ENCODE measurements around the gene NEUROG3. TPM values are rescaled to one million over a fixed set of nuclear protein-coding genes. Genes with fewer than 3 reads are reported as not detected.

Gene NEUROG3, protein sequence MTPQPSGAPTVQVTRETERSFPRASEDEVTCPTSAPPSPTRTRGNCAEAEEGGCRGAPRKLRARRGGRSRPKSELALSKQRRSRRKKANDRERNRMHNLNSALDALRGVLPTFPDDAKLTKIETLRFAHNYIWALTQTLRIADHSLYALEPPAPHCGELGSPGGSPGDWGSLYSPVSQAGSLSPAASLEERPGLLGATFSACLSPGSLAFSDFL
- total RNA-seq (2014; rRNA removed; shearing (Covaris generic); ENCODE audit: low replicate concordance) = not detected in 2 replicates

- in situ Hi-C loops (cut with HindIII; ENCODE audit: low pct_unique_long_range_greater_than_20kb, low sequenced_read_pairs) = no loop called here
- no peak for DNase-seq (ENCODE audit: low read depth)
Measured at GRCh38 chr10:69573056-69573806, at the start of gene NEUROG3. NEUROG3 (minus strand) TSS chr10:69573422; CDS start chr10:69573043, 379 bp downstream.

DNA sequence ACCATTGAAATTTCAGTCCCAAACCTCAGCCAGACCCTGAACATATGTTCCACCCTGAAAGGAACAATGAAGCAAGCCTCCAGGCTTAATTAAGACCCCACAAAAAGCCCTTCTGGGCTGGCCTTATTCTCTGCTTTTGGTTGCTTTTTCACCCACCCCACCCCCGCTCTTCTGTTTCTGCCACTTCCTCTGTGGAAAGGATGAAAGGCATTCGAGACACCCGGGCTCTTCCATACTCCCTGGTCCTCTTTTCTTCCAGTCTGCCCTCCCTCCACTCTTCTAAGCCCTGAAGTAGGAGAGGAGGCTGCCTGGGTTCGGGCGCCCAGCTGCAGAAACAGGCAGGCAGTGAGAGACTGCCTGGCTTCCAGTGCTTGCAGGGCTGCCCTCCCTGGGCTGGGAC lies 47.4 kb upstream of the NEUROG3 start:
- no peak for DNase-seq (ENCODE audit: low read depth)
- in situ Hi-C loops (cut with HindIII; ENCODE audit: low pct_unique_long_range_greater_than_20kb, low sequenced_read_pairs) = no loop called here

GRCh38 chr10:69619626-69620025 lies 46.4 kb upstream of the NEUROG3 start:
- in situ Hi-C loops (cut with HindIII; ENCODE audit: low pct_unique_long_range_greater_than_20kb, low sequenced_read_pairs) = no loop called here
- no peak for DNase-seq (ENCODE audit: low read depth)

- in situ Hi-C loops (cut with HindIII; ENCODE audit: low pct_unique_long_range_greater_than_20kb, low sequenced_read_pairs) = no loop called here
- no peak for DNase-seq (ENCODE audit: low read depth)
Measured at GRCh38 chr10:69618746-69619145, 45.5 kb upstream of the NEUROG3 start.

- in situ Hi-C loops (cut with HindIII; ENCODE audit: low pct_unique_long_range_greater_than_20kb, low sequenced_read_pairs) = no loop called here
- DNase-seq (ENCODE audit: low read depth) = no peak
Measured at GRCh38 chr10:69616358-69616757, 43.1 kb upstream of the NEUROG3 start.

DNA sequence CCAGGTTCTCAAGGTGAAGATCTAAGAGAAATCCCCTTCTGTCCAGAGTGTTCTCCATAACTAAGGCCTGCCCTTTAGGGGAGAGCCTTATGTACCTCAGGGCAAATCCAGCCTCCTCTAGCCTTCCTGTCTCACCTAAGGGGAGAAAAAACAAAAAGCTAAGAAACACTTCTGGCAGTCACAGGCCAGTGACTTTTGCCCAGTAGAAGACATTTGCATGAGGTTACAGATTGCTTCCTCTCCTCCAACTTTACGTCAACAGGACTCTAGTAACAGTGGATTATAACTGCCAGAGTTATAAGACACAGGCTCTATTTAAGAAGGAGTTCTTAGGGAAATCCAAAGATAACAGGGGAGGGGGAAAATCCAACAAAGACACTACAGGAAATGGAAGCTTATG lies 40.9 kb upstream of the NEUROG3 start:
- in situ Hi-C loops (cut with HindIII; ENCODE audit: low pct_unique_long_range_greater_than_20kb, low sequenced_read_pairs) = no loop called here
- no peak for DNase-seq (ENCODE audit: low read depth)

DNA sequence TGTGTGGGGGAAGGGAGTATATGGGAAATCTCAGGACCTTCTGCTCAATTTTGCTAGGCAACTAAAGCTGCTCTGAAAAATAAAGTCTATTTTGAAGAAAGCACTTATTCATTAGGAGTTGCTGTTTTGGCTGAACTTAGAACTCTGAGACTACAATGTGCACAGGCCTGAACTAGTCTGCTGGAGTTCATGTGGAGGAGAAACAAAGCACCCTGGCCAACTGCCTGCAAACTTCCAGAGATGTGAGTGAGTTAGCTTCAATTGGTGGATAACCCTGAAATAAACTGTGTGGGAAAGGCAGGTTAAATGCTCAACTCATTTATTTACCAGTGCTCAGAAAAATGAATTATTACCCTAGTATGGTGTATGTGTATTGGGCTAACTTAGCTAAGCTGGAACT lies 39.5 kb upstream of the NEUROG3 start:
- DNase-seq (ENCODE audit: low read depth) = no peak
- in situ Hi-C loops (cut with HindIII; ENCODE audit: low pct_unique_long_range_greater_than_20kb, low sequenced_read_pairs) = no loop called here

- in situ Hi-C loops (cut with HindIII; ENCODE audit: low pct_unique_long_range_greater_than_20kb, low sequenced_read_pairs) = no loop called here
- DNase-seq (ENCODE audit: low read depth) = no peak
Measured at GRCh38 chr10:69609077-69609476, 35.9 kb upstream of the NEUROG3 start.

DNA sequence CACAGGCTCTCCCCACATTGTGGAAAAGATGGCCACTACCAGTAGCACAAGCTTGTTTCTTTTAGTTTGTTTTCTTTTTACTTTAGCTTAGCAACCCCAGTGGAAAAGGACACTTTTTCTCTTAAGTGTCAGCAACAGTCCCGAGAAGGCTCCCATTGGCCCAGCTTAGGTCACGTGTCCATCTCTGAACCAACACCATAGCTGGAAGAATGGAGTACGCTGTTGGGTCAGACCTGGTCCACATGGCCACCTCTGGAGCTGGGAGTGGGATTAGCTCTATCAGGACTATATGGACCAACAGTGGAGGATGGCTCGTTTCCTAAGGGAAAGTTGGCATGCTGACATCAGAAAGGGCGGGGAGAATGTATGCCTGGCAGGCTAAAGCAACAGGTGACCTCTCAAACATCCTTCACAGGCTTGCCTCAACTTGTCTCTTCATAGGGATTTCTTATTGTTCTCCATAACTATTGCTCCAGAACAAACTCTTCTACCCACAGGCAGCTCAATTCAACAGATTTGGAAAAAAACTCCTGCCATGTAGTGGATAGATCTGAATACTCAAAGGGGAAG lies 27.6 kb upstream of the NEUROG3 start:
- DNase-seq (ENCODE audit: low read depth) = no peak
- in situ Hi-C loops (cut with HindIII; ENCODE audit: low pct_unique_long_range_greater_than_20kb, low sequenced_read_pairs) = no loop called here

DNA sequence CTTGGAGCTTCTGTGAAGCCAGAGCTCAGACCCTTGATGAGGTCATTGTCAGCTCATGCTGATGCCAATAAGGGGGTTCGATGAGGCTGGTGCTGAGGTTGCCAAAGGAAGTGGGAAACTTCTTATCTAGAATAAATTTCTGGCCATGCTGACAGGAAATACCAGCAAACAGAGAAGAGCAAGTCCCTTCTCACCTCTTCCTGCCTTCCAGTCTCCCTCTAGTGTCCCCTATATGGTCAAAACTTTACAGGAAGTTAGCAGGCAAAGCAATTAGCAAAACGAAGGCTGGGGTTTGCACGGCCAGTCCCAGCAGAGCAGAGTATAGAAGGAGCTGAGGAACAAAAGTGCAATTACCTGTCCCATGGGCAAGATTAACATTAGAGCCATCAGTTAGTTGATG lies 15.1 kb upstream of the NEUROG3 start:
- DNase-seq (ENCODE audit: low read depth) = no peak

DNA sequence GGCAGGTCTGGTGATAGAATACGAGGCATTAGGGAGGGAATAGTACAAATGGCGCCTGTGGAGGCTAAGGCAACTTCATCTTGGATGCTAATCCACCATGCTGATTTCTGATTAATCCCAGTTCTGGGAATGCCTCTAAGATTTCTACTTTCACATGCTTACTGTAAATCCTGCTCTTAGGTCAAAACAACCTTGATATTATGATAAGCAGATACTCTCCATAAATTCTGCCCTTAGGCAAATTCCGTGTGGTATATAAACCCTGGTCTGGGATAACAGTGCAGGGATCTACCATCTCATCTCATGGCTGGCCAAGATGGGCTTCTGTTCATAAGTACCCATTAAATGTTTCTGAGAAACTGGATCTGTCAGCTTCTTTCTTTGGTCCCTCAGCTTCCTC lies 11.4 kb upstream of the NEUROG3 start:
- in situ Hi-C loops (cut with HindIII; ENCODE audit: low pct_unique_long_range_greater_than_20kb, low sequenced_read_pairs) = no loop called here
- no peak for DNase-seq (ENCODE audit: low read depth)

More for the DNA sequence above, 15.1 kb upstream of the NEUROG3 start:
- in situ Hi-C loops (cut with HindIII; ENCODE audit: low pct_unique_long_range_greater_than_20kb, low sequenced_read_pairs) = no loop called here

- in situ Hi-C loops (cut with HindIII; ENCODE audit: low pct_unique_long_range_greater_than_20kb, low sequenced_read_pairs) = no loop called here
- DNase-seq (ENCODE audit: low read depth) = no peak
Measured at GRCh38 chr10:69583106-69583505, 9.9 kb upstream of the NEUROG3 start.

- in situ Hi-C loops (cut with HindIII; ENCODE audit: low pct_unique_long_range_greater_than_20kb, low sequenced_read_pairs) = no loop called here
- no peak for DNase-seq (ENCODE audit: low read depth)
Measured at GRCh38 chr10:69580435-69580834, 7.2 kb upstream of the NEUROG3 start.

GRCh38 chr10:69579464-69580060 lies 6.3 kb upstream of the NEUROG3 start:
- DNase-seq (ENCODE audit: low read depth) = no peak
- in situ Hi-C loops (cut with HindIII; ENCODE audit: low pct_unique_long_range_greater_than_20kb, low sequenced_read_pairs) = no loop called here

DNA sequence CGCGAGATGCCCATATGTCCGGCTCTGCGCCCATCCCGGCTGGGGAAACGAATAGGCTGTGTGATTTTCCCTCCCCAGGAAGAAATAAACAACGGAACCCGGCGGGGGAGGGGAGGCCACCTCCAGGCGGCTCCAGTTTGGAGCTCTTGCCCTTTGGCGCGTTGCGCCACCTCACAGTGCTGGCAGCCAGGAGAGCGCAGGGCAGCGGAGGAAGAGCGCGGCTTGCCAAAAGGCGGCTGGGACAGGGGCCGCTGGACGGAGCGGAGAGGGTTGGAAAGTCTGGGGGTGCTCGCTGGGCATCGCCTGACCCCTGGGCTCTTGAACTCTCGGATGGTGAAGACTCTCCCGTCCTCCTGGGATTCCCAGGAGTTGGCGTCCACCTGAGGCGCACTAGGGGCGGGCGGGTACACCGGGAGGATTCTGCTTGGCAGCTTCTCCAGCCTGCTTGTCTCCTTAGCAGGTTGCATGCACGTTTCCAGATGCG lies 5.3 kb upstream of the NEUROG3 start:
- no peak for DNase-seq (ENCODE audit: low read depth)
- in situ Hi-C loops (cut with HindIII; ENCODE audit: low pct_unique_long_range_greater_than_20kb, low sequenced_read_pairs) = no loop called here

- in situ Hi-C loops (cut with HindIII; ENCODE audit: low pct_unique_long_range_greater_than_20kb, low sequenced_read_pairs) = no loop called here
- DNase-seq (ENCODE audit: low read depth) = no peak
Measured at GRCh38 chr10:69577268-69578232, 4.3 kb upstream of the NEUROG3 start.

DNA sequence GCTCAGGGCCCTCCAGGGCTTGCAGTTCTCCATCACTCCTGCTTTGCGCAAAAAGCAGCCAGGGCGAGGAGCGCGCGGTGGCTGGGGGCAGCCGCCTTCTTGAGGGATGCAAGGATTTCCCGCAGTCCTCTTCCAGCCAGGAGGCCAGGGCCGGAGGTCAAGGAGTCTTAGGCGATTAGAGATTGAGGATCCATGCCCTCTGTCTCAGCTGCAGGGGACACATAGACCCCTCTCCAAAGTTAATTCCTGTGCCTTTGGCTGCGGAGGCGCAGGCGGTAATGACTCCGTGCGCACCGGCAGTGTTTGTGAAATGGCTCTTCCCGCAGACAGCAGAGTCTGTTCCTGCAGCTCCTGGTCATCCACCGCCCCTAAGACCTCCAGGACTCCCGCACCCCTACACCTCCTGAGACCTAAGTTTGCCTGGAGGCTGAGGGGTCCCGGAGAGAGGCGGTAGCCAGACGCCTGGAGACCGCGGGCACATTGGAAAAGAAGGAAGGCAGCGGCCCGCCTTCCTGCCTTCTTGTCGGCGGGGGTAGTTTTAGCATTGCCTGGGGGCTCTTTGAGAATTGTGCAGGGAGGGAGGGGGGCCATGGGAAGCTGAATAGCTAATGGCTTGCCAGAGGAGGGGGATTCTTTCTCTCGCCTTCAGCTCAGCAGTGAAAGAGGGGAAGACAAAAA lies 3.3 kb upstream of the NEUROG3 start:
- in situ Hi-C loops (cut with HindIII; ENCODE audit: low pct_unique_long_range_greater_than_20kb, low sequenced_read_pairs) = no loop called here
- no peak for DNase-seq (ENCODE audit: low read depth)

Measured in Caki2 (cell line).